ENCODE results near the gene COA3.

The COA3 gene

GRCh38 chr17:42767512-42767911 is 31.0 kb downstream of the COA3 start:
- H3K4me3 ChIP-seq (replicated peaks; ENCODE audit: low read depth, low read length) = no peak overlapping the region
- no peak for TF ChIP-seq CTCF (IDR thresholded peaks at IDR 0.05; ENCODE audit: low read depth, low read length, missing control alignments)
- DNase-seq (ENCODE audit: extremely low read depth, low read depth) = no peak

- TF ChIP-seq CTCF (IDR thresholded peaks at IDR 0.05; ENCODE audit: low read depth, low read length, missing control alignments) = no peak
- H3K4me3 ChIP-seq (replicated peaks; ENCODE audit: low read depth, low read length) = no peak overlapping the region
- no peak for DNase-seq (ENCODE audit: extremely low read depth, low read depth)
Measured at GRCh38 chr17:42766124-42766523, 32.4 kb downstream of the COA3 start.

- DNase-seq (ENCODE audit: extremely low read depth, low read depth) = no peak
- H3K4me3 ChIP-seq (replicated peaks; ENCODE audit: low read depth, low read length) = peak overlapping the region; percentile 24; the same call in 1 of the 2 replicates
- no peak for TF ChIP-seq CTCF (IDR thresholded peaks at IDR 0.05; ENCODE audit: low read depth, low read length, missing control alignments)
Measured at GRCh38 chr17:42761638-42762037, 36.9 kb downstream of the COA3 start.

- no peak for TF ChIP-seq CTCF (IDR thresholded peaks at IDR 0.05; ENCODE audit: low read depth, low read length, missing control alignments)
- no peak for DNase-seq (ENCODE audit: extremely low read depth, low read depth)
- H3K4me3 ChIP-seq (replicated peaks; ENCODE audit: low read depth, low read length) = peak within 1 kb of the TSS; percentile 24
Measured at GRCh38 chr17:42760652-42761581, 37.6 kb downstream of the COA3 start, which contains the start of gene RAMP2. Gene RAMP2 (plus strand): TSS chr17:42761227. CDS start chr17:42761262, 35 bp downstream.

DNA sequence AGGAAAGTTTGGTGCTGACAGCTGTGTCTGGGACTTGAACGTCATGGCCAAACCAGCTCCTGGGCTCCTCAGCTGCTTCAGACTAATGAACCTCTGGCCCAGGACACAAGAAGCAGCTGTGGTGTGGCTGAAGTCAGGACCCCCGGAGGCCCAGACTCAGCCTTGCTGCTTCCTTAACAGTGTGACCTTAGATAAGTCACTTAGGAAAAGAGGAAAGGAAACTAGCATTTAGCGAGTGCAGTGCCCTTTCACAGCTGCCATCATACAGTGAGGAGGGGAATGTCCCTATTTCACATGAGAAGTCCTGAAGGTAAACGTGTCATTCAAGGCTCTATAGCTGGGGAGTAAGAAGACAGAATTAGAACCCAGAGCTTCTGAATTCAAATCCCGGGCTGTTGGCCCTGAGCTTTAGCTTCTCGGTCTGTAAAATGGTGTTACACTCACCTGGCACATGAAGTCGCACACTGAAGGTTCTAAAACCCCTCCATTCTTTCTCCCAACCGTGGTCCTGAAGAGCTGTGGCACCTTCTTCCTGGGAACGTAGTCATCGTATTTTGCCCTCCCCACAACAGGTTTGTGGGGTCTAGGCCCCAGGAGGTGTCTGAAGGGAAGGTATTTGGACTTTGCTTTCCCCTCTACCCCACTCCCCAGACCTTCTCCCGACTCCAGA is 38.4 kb downstream of the COA3 start:
- DNase-seq (ENCODE audit: extremely low read depth, low read depth) = no peak
- TF ChIP-seq CTCF (IDR thresholded peaks at IDR 0.05; ENCODE audit: low read depth, low read length, missing control alignments) = no peak
- H3K4me3 ChIP-seq (replicated peaks; ENCODE audit: low read depth, low read length) = no peak overlapping the region

GRCh38 chr17:42754782-42755181 is 43.7 kb downstream of the COA3 start:
- TF ChIP-seq CTCF (IDR thresholded peaks at IDR 0.05; ENCODE audit: low read depth, low read length, missing control alignments) = no peak
- DNase-seq (ENCODE audit: extremely low read depth, low read depth) = no peak
- no peak overlapping the region for H3K4me3 ChIP-seq (replicated peaks; ENCODE audit: low read depth, low read length)

All from HFF-Myc (cell line).